Mesendoderm (in vitro differentiated cells): ENCODE data around the gene ZBTB18.
A peak's percentile ranks its signal among the peaks of the same experiment; 100 is the strongest.

Experiments
- DNase-seq: peaks from one replicate; pipeline ENCODE4 v3.0.0; 2013
- H2AK5ac ChIP-seq: 2 replicates; pipeline ENCODE4 v1.6.1; 2013; ENCODE audit warnings: low read length, inconsistent platforms
- H2BK120ac ChIP-seq: 2 replicates; pipeline ENCODE4 v1.6.1; 2013; ENCODE audit warnings: low read depth, mild to moderate bottlenecking, low read length, moderate library complexity, mixed read lengths
- H2BK15ac ChIP-seq: replicated peaks from 2 replicates; pipeline ENCODE4 v1.6.1; 2013; ENCODE audit warnings: low read depth, mild to moderate bottlenecking, moderate library complexity
- H2BK5ac ChIP-seq: 2 replicates; pipeline ENCODE4 v1.6.1; 2013; ENCODE audit warnings: low read length, inconsistent platforms
- H3K18ac ChIP-seq: 2 replicates; pipeline ENCODE4 v1.6.1; 2013; ENCODE audit warnings: mild to moderate bottlenecking, low read length, mixed read lengths
- H3K23ac ChIP-seq: one replicate; pipeline ENCODE4 v1.6.1; 2013; ENCODE audit warnings: low read length
- H3K27ac ChIP-seq: 2 replicates; pipeline ENCODE4 v1.5.1; 2013; ENCODE audit warnings: low read depth, mild to moderate bottlenecking, inconsistent platforms, low read length, moderate library complexity
- H3K27me3 ChIP-seq: 2 replicates; pipeline ENCODE4 v1.6.1; 2013; ENCODE audit warnings: low read length, control low read depth, mild to moderate bottlenecking, inconsistent platforms; ENCODE audit not compliant: insufficient read depth, poor library complexity
- H3K36me3 ChIP-seq: 2 replicates; pipeline ENCODE4 v1.6.1; 2013; ENCODE audit warnings: low read length, inconsistent platforms; ENCODE audit not compliant: control insufficient read depth, insufficient read depth
- H3K4ac ChIP-seq: one replicate; pipeline ENCODE4 v1.6.1; 2013; ENCODE audit warnings: low read depth, mild to moderate bottlenecking, low read length, moderate library complexity
- H3K4me1 ChIP-seq: 2 replicates; pipeline ENCODE4 v1.6.1; 2013; ENCODE audit warnings: low read depth, low read length, inconsistent platforms; ENCODE audit not compliant: control insufficient read depth
- H3K4me2 ChIP-seq: 2 replicates; pipeline ENCODE4 v1.6.1; 2013; ENCODE audit warnings: low read length
- H3K4me3 ChIP-seq: 2 replicates; pipeline ENCODE4 v1.5.1; 2013; ENCODE audit warnings: mild to moderate bottlenecking, low read length
- H3K56ac ChIP-seq: one replicate; pipeline ENCODE4 v1.6.1; 2013; ENCODE audit warnings: low read length
- H3K79me1 ChIP-seq: 2 replicates; pipeline ENCODE4 v1.6.1; 2013; ENCODE audit warnings: low read length, inconsistent platforms
- H3K79me2 ChIP-seq: 2 replicates; pipeline ENCODE4 v1.6.1; 2013; ENCODE audit warnings: mild to moderate bottlenecking, low read length; ENCODE audit not compliant: control insufficient read depth, insufficient read depth
- H3K9ac ChIP-seq: 2 replicates; pipeline ENCODE4 v1.6.1; 2013; ENCODE audit warnings: low read length, inconsistent platforms
- H4K5ac ChIP-seq: one replicate; pipeline ENCODE4 v1.6.1; 2013; ENCODE audit warnings: low read length
- H4K8ac ChIP-seq: one replicate; pipeline ENCODE4 v1.6.1; 2013; ENCODE audit warnings: low read depth, mild to moderate bottlenecking, control low read depth, low read length, moderate library complexity
- WGBS: extraction: QIAGEN DNeasy Blood & Tissue Kit; methylation state at CpG from one replicate; pipeline ENCODE4 v1.1.7; 2013; ENCODE audit warnings: low lambda C conversion rate, missing lambda C conversion rate; ENCODE audit not compliant: insufficient coverage; ENCODE audit errors: extremely low coverage; 5-methylcytosine and 5-hydroxymethylcytosine counted together

Gene ZBTB18

DNA sequence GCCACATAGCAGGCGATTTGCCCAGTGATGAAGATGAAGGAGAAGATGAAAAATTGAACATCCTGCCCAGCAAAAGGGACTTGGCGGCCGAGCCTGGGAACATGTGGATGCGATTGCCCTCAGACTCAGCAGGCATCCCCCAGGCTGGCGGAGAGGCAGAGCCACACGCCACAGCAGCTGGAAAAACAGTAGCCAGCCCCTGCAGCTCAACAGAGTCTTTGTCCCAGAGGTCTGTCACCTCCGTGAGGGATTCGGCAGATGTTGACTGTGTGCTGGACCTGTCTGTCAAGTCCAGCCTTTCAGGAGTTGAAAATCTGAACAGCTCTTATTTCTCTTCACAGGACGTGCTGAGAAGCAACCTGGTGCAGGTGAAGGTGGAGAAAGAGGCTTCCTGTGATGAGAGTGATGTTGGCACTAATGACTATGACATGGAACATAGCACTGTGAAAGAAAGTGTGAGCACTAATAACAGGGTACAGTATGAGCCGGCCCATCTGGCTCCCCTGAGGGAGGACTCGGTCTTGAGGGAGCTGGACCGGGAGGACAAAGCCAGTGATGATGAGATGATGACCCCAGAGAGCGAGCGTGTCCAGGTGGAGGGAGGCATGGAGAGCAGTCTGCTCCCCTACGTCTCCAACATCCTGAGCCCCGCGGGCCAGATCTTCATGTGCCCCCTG lies 3.3 kb downstream of the ZBTB18 start:
- no peak overlapping the region for H3K9ac ChIP-seq
- peaks cover 14% of the 10 kb centered on the region for H3K79me1 ChIP-seq
- no peak overlapping the region for H3K4me2 ChIP-seq
- peak; percentile 77 for DNase-seq
- H3K36me3 ChIP-seq, result peaks cover 5% of the 10 kb centered on the region
- no peak overlapping the region for H3K18ac ChIP-seq
- H2BK5ac ChIP-seq, result no peak overlapping the region
- peaks cover 31% of the 10 kb centered on the region for H3K79me2 ChIP-seq
- H4K5ac ChIP-seq, result no peak overlapping the region
- no peak overlapping the region for H3K4ac ChIP-seq
- no peak overlapping the region for H3K23ac ChIP-seq
- H3K4me1 ChIP-seq, result peaks cover 4% of the 10 kb centered on the region
- no peak overlapping the region for H3K4me3 ChIP-seq
- no peak overlapping the region for H2AK5ac ChIP-seq
- H2BK15ac ChIP-seq, result no peak overlapping the region
- H4K8ac ChIP-seq, result no peak overlapping the region
- no peak overlapping the region for H3K56ac ChIP-seq
- no CpG with 5 or more reads among the region's 17 CpGs for WGBS
- no peak overlapping the region for H2BK120ac ChIP-seq
- H3K27me3 ChIP-seq, result no peaks in the 10 kb centered on the region
- H3K27ac ChIP-seq, result no peak overlapping the region

GRCh38 chr1:244054924-244055263 lies 3.8 kb downstream of the ZBTB18 start:
- Histone ChIP-seq H3K4me2 (no peak overlapping the region), H2BK120ac (no peak overlapping the region), H3K23ac (no peak overlapping the region), H3K4me1 (peaks cover 4% of the 10 kb centered on the region), H3K27me3 (no peaks in the 10 kb centered on the region), H3K36me3 (peaks cover 5% of the 10 kb centered on the region), H4K8ac (no peak overlapping the region), H2BK5ac (no peak overlapping the region), H3K79me1 (peaks cover 11% of the 10 kb centered on the region), H2BK15ac (no peak overlapping the region), H4K5ac (no peak overlapping the region), H3K4me3 (no peak overlapping the region), H3K18ac (no peak overlapping the region), H3K9ac (no peak overlapping the region), H3K4ac (no peak overlapping the region), H2AK5ac (no peak overlapping the region), H3K27ac (no peak overlapping the region), H3K79me2 (peaks cover 26% of the 10 kb centered on the region), H3K56ac (no peak overlapping the region)
- DNase-seq, result no peak
- WGBS, result no CpG with 5 or more reads among the region's 27 CpGs

DNA sequence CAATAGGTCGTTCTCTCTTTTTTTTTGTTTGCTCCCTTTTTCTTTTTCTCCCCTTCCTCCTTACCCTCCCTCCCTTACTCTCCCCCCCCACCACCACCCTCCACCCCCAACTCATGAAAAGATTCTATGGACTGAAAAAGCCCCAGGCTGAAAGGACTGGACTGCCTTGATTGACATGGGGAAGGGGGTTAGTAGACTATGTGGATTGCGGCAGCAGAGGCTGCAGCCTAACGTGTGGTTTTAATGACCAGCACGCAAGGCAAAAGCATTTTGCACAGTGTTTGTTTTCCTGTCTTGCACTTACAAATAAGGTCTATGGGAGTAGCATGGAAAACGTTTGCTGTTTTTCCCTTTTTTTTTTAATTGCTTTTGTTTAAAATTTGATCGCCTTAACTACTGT lies 5.5 kb downstream of the ZBTB18 start:
- H3K79me2 ChIP-seq, result peaks cover 18% of the 10 kb centered on the region
- no peak overlapping the region for H3K9ac ChIP-seq
- no peak overlapping the region for H2BK5ac ChIP-seq
- no peaks in the 10 kb centered on the region for H3K4me1 ChIP-seq
- H3K4me3 ChIP-seq, result no peak overlapping the region
- no peak overlapping the region for H3K4me2 ChIP-seq
- H3K36me3 ChIP-seq, result peaks cover 5% of the 10 kb centered on the region
- H3K79me1 ChIP-seq, result peaks cover 11% of the 10 kb centered on the region
- no CpG with 5 or more reads among the region's 6 CpGs for WGBS
- H3K4ac ChIP-seq, result no peak overlapping the region
- no peak overlapping the region for H3K23ac ChIP-seq
- peak; percentile 40 for DNase-seq
- no peak overlapping the region for H4K5ac ChIP-seq
- H3K27me3 ChIP-seq, result no peaks in the 10 kb centered on the region
- no peak overlapping the region for H2BK15ac ChIP-seq
- no peak overlapping the region for H2AK5ac ChIP-seq
- H3K27ac ChIP-seq, result no peak overlapping the region
- no peak overlapping the region for H3K56ac ChIP-seq
- H4K8ac ChIP-seq, result no peak overlapping the region
- H2BK120ac ChIP-seq, result no peak overlapping the region
- no peak overlapping the region for H3K18ac ChIP-seq

GRCh38 chr1:244057474-244058385 lies 6.6 kb downstream of the ZBTB18 start:
- DNase-seq, result peak; percentile 28
- Histone ChIP-seq H2BK5ac (no peak overlapping the region), H3K79me2 (peaks cover 12% of the 10 kb centered on the region), H4K8ac (no peak overlapping the region), H3K27me3 (no peaks in the 10 kb centered on the region), H2BK15ac (no peak overlapping the region), H3K79me1 (peaks cover 11% of the 10 kb centered on the region), H3K23ac (no peak overlapping the region), H3K18ac (no peak overlapping the region), H3K27ac (no peak overlapping the region), H3K4me3 (no peak overlapping the region), H3K4me1 (no peaks in the 10 kb centered on the region), H2AK5ac (no peak overlapping the region), H4K5ac (no peak overlapping the region), H2BK120ac (no peak overlapping the region), H3K9ac (no peak overlapping the region), H3K56ac (no peak overlapping the region), H3K4me2 (no peak overlapping the region), H3K36me3 (peaks cover 5% of the 10 kb centered on the region), H3K4ac (no peak overlapping the region)
- WGBS, result no CpG with 5 or more reads among the region's 12 CpGs

GRCh38 chr1:244060117-244060516 lies 9.0 kb downstream of the ZBTB18 start:
- Histone ChIP-seq H3K27me3 (no peaks in the 10 kb centered on the region), H3K79me2 (no peaks in the 10 kb centered on the region), H3K4me2 (no peak overlapping the region), H3K4ac (no peak overlapping the region), H4K5ac (no peak overlapping the region), H2BK120ac (no peak overlapping the region), H3K36me3 (no peaks in the 10 kb centered on the region), H3K23ac (no peak overlapping the region), H2BK15ac (no peak overlapping the region), H3K4me3 (no peak overlapping the region), H3K56ac (no peak overlapping the region), H2BK5ac (no peak overlapping the region), H3K18ac (no peak overlapping the region), H2AK5ac (no peak overlapping the region), H3K79me1 (peaks cover 2% of the 10 kb centered on the region), H3K27ac (no peak overlapping the region), H4K8ac (no peak overlapping the region), H3K4me1 (no peaks in the 10 kb centered on the region), H3K9ac (no peak overlapping the region)
- no peak for DNase-seq
- WGBS, result no CpG with 5 or more reads among the region's 1 CpG
